CD4-positive, alpha-beta T cell treated with Interferon gamma for 1 hour (primary cell): ENCODE results near the gene NPHP1.
"Not testable (repeated sequence)": the region's sequence is repeated elsewhere in the genome, so short reads cannot be mapped to it uniquely, and the experiment has no call there.

Source experiments
- DNase-seq: peaks from one replicate; pipeline ENCODE4 v3.0.0-alpha.2; 2020

The NPHP1 gene

DNA sequence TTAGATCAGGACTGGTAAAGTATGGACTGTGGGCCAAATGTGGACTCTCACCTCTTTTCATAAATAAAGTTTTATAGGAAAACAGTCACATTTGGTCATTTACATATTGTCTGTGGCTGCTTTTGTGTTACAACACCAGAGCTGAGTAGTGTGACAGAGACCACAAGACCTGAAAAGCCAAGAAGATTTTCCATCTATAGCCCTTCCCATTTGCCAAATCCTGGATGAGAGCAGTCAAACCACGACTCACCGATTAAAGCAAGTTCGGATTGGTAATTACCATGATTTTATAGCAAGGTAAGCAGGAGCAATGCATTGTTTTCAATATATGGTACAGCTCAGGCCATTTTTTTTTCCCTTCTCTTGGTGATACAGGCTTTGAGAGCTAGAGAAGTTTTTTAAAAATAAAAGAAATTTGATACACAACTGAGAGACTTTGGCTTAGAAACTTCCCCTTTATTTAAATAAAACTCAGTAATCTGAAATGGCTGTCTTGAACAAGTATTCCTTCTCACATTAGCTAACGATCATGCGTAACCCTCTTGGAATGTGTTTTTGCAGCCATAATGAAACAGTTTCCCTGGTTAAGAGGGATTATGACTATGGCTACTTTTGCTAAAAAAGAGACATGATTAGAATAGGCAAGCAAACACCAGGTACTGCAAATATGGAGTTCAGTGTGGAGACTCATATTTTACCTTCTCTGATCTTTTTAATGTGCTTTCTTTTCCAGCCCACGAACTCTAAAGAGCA is 79.7 kb downstream of the NPHP1 start:
- no peak for DNase-seq

DNA sequence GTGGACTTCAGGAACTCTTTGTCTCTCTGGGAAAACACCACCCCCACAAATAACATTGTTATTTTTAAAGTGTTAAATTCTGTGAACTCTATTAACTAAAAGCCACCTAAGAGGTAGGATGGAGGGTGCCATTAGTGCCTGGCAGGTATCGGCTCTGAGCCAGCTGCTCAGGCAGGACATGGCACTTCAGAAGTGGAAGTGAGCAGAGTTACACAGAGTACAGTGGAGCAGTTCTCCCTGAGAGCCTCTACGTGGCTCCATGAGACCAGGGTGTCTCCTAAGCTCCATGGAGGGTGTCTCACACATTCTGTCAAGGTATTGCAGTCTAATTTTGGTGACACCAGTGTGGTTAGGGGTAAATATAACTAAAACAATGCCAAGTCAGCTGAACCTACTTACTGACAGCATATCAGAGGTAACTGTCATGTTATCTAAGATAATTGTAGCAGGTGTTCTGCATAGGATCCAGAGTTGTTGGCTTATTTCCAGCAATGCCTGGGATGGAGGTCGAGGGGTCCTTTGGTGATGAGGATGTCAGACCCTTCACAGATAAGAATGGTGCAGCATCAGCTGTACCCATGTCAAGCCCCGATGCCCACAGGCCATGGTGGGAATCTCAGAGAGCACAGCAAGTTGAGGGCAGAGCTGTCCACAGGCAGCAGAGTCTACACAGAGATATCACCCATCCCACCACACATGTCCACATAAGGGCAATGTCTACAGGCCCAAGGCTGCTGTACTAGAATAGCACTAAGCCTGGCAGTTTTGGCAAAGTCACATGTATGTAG is 80.6 kb downstream of the NPHP1 start:
- DNase-seq = no peak

DNA sequence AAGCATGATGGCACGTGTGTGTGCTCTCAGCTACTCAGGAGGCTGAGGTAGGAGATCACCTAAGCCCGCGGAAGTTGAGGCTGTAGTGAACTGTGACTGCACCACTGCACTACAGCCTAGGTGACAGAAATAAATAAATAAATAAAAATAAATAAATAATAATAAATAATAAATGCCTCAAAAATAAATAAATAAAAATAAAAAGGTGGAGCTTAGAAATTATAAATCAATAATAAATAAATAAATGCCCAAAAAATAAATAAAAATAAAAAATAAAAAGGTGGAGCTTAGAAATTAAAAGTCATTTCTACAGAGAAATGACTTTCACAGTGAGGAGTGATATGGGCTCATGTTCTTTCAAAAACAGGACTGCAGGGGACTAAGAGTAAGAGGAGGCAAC is 83.2 kb downstream of the NPHP1 start:
- DNase-seq = no peak

DNA sequence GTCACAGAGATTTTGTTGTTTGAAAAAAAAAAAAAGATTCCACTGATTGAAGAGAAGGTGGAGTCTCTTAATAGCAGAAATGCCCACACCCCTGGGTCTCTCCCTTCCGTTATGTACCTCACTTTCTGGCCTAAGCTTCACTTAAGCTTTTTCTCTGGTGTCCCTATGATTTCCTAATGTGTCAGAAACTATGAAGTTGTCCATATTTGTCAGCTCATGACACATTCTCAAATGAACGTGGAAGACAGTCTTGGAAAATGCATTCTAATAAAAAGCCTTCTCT is 83.8 kb downstream of the NPHP1 start:
- DNase-seq = no peak

DNA sequence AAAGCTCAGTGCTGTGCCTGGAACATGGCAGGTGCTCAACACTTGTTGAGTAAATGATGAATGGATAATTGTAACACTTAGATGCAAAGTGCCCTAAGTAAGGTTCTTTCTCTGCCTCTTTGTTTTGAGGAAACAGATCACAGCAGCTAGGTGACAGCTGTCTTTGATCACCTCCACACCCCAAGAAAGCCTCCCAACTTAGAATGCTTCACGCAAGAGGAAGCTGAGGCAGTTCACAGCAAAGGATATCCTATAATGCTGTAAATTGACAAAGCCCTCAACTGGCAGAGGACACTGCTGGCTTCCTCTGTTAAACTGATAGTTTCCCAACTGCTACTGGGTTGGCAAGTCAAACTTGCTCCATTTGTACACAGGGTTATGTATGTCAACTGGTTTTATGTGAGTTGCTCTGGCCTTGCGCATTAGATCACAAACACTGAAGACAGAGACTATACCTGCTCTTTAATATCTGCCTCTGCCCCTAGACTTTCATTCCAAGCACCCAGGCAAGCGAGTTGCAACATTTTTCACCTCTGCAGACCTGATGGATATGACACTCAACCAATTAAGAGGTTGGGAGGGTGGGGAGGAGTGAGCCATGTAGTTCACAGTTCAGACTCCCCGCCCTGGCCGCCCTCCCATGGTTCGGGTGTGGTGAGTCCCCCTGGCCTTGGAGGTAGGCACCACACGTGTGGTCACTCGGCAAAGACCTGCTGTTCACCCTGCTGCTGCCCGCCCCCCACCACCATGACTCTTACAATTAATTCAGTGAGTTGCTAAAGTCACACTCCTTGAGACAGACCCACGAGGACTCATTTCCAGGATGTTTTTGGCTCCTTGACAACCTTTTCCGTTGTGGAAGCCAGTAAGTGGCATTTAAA is 84.4 kb downstream of the NPHP1 start:
- DNase-seq = no peak

DNA sequence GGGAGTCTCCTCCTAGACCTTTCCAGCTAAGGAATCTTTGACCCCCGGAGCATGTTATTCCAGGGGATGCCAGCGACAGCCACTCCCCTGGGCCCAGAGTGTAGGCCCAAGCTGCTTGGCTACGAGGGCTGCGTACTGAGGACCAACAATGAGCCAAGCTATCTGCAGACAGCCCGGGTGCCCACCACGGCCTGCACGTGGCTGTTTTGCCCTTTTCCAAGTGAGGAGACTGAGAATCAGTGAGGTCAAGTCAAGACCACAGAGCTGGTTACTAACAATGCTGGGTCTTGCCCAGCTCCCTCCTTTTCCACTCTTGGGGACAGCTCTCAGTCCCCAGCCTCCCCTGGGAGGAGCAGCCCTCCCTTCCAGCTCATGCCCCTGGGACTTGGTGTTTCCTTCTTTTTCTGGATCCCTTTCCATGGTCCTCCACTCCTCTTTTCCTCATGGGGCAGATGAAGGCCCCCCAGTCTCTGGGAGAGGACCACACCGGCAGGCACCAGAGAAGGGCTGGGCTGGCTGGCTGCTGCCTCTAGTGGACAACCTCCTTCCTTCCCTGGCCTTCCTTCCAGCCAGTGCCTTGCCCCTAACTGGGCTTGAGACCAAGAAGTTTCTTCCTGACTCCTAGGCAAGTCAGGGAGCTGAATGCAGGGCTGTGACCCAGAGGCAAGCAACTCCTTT is 88.6 kb downstream of the NPHP1 start:
- DNase-seq = no peak

DNA sequence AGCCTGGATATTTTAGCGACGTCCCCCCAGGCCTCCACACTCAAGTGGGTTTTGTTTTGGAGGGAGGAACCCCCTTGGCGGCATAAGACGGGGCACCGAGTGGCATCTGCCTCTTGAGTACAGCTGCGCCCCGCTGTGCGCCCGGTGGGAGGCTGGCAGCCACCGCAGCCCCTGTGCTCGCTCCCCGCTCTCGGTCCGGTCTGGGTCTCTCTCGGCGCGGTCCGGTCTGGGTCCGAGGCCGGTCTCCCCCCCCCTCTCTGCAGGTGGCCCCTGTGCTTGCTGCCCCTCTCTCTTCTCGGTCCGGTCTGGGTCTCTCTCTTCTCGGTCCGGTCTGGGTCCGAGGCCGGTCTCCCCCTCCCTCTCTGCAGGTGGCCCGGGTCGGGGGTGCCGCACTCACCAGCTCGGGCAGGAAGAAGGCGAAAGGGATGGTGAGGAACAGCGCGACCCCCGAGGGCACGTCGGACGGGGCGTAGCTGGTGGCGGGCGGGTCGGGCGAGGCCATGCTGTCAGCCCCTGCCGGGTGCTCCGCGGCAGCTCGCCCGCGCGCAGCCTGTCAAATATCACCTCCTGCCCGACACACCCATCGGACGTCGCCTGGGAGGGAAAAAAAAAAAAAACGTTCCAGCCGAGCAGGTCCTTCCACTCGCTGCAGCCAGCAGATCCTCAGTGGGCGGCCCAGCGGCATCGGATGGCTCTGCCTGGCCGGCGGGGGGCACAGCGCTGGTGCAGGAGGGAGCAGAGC is 89.4 kb downstream of the NPHP1 start, which contains the start of gene MALL:
Gene MALL (minus strand): TSS at position 532 of the 742 bp plus-strand sequence. CDS start 30 bp downstream, at position 502.
- no peak for DNase-seq

DNA sequence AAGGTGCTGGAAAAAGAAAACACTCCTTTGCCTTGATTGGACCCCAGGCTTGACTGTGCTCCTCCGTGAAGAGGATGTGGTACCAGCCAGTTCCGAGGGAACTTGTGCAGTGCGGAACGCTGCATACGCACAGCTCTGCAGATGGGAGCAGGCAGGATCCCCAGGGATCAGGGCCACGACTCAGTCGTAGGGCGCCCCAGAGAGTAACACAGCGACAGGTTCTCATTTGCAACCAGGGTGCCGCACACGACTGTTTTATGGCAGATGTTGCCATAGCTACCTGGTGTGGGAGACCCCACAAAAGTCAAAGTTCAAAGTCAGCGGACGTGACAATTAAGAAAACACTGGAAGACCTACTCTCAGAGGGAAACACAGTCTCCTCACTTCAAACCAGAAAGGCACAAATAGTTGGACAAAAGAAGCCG is 90.0 kb downstream of the NPHP1 start:
- no peak for DNase-seq

DNA sequence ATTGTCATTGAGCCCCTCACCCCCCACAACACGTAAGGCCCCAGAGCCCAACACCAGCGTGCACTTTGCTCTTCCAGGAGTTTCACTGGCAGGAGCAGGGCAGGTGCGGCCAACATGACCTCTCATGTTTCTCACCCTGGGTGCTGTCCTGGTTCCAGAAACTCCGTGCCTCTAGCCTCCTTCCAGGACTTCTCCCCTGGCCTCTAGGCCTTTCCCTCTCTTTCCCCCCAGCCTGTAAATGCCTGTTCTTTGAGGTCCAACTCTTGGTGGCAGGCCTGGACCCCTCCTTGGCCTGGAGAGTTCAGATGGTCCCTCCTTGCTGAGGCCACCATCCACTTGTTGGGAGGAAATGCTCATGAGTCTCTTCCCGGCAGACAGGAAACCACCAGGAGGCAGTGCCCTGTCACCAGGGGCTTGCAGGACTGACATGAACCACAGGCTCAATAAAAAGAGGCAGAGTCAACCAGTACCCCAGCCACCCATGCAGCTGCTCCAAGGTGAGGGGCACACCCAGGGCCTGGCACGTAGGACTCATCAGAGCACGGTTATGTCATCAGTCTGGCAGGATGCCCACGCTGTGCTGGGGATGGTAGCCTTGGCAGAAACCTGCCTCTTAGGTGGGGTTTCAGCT is 90.7 kb downstream of the NPHP1 start:
- DNase-seq = no peak

DNA sequence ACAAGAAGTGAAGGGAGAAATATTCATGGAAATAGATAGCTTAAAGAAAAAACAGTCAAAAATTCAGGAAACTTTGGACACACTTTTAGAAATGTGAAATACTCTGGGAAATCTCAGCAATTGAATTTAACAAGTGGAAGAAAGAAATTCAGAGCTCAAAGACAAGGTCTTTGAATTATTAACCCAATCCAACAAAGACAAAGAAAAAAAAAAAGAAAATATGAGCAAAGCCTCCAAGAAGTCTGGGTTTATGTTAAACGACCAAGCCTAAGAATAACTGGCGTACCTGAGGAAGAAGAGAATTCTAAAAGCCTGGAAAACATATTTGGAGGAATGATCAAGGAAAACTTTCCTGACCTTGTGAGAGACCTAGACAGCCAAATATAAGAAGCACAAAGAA is 96.5 kb downstream of the NPHP1 start:
- DNase-seq = not testable (repeated sequence)

DNA sequence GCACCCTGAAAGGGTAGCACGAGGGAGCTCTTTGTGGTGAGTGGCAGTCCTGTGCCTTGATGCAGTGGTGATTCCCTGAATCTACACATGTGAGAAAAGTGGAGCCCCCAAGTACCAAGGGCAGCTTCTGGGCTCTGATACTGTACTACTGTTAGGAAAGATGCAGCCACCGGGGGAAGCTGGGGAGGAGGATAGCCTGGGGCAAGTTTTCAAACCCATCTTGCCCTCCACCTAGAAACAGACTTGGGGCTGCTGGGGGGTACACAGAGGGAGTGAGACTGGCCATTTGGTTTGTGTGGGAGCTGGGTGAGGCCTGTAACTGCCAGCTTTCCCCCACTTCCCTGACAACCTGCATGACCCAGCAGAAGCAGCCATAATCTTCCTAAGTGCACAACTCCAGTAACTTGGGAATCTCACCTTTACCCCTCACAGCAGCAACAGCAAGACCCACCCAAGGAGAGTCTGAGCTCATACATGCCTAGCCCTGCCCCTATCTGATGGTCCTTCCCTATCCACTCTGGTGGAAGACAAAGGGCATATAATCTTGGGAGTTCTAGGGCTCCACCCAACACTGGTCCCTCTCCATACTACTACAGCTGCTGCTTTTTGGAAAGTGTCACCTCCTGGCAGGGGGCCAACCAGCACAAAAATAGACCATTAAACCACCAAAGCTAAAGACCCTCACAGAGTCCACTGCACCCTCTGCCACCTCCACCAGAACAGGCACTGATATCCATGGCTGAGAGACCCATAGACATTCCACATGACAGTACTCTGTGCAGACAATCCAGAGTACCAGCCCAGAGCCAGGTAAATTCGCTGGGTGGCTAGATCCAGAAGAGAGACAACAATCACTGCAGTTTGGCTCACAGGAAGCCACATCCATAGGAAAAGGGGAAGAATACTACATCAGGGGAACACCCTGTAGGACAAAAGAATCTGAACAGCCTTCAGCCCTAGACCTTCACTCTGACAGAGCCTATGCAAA is 97.4 kb downstream of the NPHP1 start:
- no peak for DNase-seq

DNA sequence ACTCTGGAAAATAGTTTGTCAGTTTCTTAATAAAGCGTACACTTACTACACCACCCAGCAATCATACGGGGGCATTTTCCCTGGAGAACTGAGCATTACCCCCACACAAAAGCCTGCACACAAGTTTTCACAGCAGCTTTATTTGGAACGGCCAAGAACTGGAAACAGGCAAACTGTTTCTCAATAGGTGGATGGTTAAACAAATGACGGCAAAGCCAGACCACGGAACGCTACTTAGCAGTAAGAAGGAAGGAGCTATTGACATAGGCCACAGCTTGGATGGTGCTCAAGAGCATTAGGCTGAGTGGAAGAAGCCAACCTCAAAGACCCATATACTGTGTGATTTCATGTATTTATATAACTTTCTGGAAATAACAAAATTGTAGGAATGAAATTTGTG is 98.2 kb downstream of the NPHP1 start:
- DNase-seq = no peak

DNA sequence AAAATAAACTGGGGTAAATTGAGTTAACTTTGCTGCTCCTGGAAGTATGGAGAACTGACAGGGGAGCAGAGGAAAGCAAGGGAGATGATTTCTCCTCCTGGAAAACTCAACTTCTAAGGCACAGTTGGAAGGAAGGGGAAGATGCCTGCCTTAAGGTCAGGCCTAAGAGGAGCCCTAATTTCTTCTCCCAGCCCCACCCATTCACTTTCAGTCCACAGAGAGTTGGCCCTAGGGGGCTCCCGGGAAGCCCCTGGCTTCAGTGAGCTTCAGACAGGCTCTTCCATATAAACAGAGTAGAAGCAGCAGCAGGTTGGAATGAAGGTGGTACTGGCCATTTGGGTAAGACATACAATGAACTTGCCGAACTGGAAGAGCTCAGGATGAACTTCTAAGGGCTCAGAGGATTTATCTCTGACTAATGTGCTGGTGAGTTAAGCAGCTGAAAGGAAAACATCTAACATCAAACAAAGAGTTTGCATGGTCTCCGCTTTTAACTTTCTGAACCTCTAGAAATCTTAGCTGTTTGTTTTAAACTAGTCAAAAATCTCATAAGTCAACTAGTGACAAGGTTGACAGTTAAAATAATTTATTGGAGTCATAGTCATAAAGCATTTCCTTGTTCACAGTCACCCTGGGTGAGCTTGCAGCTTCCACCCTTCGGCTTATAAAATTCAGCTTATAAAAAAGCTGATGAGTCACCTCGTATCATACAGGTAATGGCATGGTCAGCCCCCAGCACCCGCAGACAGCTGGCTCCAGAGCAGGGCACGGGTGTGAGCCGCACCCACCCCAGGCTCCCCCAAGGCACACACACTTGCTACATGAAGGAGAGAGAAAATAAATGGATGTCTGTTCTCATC is 99.0 kb downstream of the NPHP1 start:
- no peak for DNase-seq

DNA sequence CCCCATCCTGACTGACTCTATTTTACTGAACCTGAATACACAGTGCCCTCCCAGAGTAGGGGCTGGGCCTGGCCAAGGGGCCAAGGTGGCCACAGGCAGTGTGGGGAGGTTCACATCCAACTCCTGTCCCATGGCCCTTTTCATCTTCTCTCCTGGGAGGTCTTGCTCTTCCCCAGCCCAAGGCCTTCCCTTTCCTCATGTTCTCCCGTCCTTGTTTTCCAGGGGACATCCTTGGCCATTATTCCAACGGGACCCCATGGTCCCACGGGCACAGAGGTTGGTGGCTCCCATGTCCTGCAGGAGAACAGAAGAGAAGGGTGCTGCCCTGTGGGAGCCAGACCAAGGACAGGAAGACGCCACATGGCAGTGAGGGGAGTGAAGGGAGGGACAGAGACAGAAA is 99.6 kb downstream of the NPHP1 start:
- DNase-seq = no peak

DNA sequence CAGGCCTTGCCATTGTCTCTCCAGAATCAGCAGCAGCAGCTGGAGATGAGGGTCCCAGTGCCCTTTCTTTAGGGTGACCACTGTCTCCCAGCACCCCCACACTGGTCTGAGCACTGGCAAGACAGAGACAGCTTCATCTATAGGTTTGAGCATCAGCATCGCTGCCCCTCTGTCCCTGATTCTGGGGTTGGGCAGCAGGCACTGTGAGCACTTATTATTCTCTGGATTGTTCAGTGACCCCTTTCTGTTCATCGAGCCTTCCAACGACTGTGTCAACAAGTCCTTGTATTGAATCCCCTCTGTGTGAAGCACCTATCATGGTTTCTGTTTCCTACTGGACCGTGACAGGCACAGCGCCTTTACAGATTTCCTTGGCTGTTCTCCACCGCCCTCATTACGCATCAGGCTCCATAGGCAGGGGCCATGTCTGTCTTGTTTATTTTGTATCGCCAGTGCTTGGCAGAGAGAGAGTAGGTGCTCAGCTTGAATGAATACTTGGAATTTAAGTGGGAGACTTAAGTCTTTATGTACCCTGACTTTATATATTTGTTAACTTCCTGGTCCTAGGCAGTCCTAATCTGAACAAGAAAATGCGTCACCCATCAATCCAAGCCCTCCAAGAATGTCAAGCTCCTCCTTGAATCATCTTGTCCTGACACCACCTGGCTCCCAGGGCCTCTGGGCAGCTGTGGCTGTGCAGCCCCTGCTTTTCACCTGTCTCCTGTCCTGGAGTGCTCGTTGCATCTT is 100.6 kb downstream of the NPHP1 start:
- no peak for DNase-seq

DNA sequence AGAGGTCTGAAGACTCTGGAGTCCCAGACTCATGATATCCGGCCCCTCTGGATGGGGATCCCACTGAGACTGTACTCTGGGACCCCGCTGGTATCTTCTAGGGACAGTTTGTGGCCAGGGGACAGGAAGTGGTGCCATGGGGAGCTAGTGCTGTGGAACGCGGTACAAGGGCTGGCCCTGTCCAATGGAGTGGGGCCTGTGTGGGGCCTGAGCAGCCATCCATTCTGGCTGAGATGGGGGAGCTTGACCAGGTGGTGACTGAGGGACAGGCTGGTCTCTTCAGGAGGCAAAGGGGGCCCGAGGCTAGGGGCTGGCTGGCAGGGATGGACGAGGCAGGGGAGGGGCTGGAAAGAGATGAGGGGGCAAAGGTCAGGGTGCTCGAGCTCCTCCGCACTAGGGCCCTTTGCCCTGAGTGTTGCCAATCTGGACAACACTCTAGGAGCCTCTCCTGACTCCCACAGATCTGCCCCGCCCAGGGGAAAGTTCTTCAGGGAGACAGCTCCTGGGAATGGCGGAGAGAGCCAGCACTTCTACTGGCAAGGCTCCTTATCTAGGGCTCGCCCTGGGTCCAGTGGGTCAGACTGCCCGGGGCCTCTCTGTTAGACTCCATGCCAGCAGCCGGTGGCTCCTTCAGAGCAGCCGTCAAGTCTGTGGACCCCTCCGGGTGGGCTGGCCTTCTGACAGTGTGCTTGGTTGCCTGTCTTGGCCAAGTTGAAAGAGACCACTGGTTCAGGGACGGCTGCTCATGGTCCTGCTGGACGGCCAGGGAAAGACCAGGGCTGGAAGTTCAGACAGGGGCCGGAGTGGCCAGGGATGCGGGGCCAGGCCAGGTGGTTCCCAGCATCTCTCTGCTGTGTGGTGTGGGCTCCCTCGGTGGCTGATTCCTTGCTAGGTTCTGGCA is 101.5 kb downstream of the NPHP1 start:
- no peak for DNase-seq
